Stimulated activated naive B cell treated with anti-CD40 and anti-IgM and Interleukin-4, amounts not matched to agents 10 μg/mL and 1 μg/mL and 100 μg/mL, for 72 hours (primary cell): ENCODE results near the gene H2BK1.

Experiments
- ATAC-seq, 2 donors: fragments of 150-1000 bp; cut with Tn5 transposase; replicated peaks; 2 replicates each; pipeline ENCODE4 v1.10.0; 2021; ENCODE audit warnings: moderate library complexity in 1 of 2
- DNase-seq: peaks from one replicate; pipeline ENCODE4 v3.0.0; 2021
- H3K27ac Mint-ChIP-seq: one replicate; pipeline ENCODE4 v1.8.0; 2022; ENCODE audit warnings: mild to moderate bottlenecking, mixed read lengths
- H3K27me3 Mint-ChIP-seq, 2 donors: one replicate each; pipeline ENCODE4 v1.8.0; 2022; ENCODE audit warnings: mixed read lengths in 2 of 2
- H3K36me3 Mint-ChIP-seq, 2 donors: one replicate each; pipeline ENCODE4 v1.8.0; 2022; ENCODE audit warnings: mixed read lengths in 2 of 2, mild to moderate bottlenecking in 1 of 2
- H3K4me1 Mint-ChIP-seq, 2 donors: one replicate each; pipeline ENCODE4 v1.8.0; 2022; ENCODE audit warnings: mixed read lengths in 2 of 2, mild to moderate bottlenecking in 1 of 2
- H3K4me3 Mint-ChIP-seq, 2 donors: one replicate each; pipeline ENCODE4 v1.8.0; 2022; ENCODE audit warnings: mild to moderate bottlenecking in 2 of 2, mixed read lengths in 2 of 2, moderate library complexity in 1 of 2
- H3K9me3 Mint-ChIP-seq, 2 donors: one replicate each; pipeline ENCODE4 v1.8.0; 2022; ENCODE audit warnings: mixed read lengths in 2 of 2, mild to moderate bottlenecking in 1 of 2

H2BK1 gene

DNA sequence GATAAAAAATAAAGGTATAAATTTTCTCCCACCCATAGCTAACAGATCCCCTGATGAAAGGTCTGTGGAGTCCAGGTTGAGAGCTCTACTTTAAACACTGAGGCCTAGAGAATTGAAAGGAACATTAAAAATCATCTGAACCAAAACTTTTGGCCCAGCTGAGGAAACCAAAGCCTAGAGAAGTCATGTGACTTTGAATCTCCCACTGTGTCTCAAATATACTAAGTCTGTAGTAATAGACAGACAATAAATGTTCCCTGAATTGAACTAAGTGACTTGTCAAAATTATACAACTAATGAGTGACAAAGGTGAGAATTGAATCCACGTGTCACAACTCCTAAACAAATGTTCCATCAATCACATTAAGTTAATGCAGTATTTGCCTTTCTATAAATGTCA is 48.5 kb downstream of the H2BK1 start:
- H3K9me3 Mint-ChIP-seq = no peaks in the 10 kb centered on the region
- H3K36me3 Mint-ChIP-seq = no peaks in the 10 kb centered on the region
- peaks cover 3 to 5% of the 10 kb centered on the region in 2 donors for H3K4me1 Mint-ChIP-seq
- no peak for DNase-seq
- no peak overlapping the region for H3K4me3 Mint-ChIP-seq
- peaks cover 11 to 12% of the 10 kb centered on the region in 2 donors for H3K27me3 Mint-ChIP-seq
- ATAC-seq = no peak
- H3K27ac Mint-ChIP-seq = no peak overlapping the region
